ENCODE measurements around the gene MATK.
A peak's percentile ranks its signal among the peaks of the same experiment; 100 is the strongest.

Gene MATK

GRCh38 chr19:3788996-3789778, 3.0 kb upstream of the MATK start:
- no peak for DNase-seq

GRCh38 chr19:3785451-3785937, 687 bp downstream of the MATK start:
- DNase-seq: peak; percentile 67

DNA sequence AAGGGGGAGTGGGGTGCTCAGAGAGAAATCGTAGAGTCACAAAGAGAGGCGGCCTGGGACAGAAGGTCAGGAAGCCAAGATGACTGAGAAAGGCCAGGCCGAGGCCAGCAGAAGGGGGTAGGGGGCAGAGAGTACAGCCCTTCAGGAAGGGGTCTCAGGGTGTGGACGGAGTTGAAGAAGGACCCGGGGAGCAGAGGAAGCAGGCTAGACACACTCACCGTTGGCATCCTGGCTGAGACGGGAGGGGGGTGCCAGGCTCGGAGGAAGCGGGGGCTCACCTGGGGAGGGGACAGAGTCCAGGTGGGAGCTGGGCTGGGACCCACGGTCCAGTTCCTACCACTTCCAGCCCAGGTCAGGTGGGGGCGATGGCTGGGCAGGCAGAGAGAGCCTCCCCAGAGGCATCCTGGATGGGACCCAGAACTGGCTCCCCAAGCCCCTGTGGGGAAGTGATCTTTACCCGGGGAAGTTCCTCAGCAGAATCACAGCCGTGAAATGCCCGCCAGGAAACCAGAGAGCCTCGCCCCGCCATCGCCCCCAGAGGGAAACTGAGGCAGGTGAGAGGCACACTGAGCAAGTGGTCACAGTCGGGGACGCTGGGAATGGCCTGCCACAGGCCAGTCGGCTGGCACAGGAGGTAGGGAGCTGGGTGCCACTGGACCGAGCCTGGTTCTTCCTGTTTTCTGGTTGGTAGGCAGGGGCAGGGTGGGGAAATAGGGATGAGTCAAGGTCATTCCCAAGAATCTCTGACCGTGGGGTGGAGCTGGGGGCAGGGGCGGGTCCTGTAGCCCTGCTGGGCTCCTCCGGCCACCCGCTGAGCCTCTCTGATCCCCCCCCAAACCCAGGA, 1.4 kb downstream of the MATK start:
- no peak for DNase-seq

- DNase-seq: peak; percentile 71
These were observed 2.3 kb downstream of the MATK start for GRCh38 chr19:3783660-3784584.

- no peak for DNase-seq
These were observed 3.3 kb downstream of the MATK start for GRCh38 chr19:3782903-3783302.

DNA sequence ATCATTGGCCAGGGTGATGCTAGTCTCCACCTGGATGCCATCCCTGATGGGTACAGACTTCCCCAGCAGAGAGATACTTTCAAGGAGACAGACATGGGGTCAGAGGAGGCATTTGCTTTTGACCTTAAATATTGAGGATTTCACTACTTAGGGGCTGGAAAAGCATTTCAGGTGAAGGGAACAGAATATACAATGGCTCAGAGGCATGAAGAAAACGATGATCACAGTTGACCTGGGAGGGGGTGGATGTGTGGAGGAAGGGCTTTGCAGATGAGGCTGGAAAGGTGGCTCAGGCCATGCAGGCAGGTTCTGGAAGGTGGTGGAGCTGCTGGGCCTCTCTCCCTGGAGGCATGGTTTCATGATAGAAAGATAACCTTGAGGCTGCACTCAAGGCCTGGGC, 3.9 kb downstream of the MATK start:
- DNase-seq: no peak

DNA sequence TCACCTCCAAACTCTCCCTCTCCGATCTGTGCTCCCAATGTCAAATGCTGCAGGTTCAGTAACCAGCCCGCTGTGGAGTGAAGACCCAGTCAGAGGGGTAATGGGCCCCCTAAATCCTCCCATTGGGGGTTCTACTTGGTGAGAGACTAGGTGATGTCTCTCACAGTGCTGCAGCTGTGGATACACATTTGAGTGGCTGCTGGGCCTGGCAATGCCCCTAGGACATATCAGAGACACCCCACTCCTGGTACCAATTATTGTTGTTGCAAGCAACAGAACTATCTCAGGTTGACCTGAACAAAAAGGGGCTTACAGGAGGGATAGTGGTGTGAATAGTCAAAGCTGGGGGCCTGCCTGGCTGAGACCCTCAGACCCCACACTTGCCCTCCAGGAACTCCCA, 4.6 kb downstream of the MATK start:
- no peak for DNase-seq

DNA sequence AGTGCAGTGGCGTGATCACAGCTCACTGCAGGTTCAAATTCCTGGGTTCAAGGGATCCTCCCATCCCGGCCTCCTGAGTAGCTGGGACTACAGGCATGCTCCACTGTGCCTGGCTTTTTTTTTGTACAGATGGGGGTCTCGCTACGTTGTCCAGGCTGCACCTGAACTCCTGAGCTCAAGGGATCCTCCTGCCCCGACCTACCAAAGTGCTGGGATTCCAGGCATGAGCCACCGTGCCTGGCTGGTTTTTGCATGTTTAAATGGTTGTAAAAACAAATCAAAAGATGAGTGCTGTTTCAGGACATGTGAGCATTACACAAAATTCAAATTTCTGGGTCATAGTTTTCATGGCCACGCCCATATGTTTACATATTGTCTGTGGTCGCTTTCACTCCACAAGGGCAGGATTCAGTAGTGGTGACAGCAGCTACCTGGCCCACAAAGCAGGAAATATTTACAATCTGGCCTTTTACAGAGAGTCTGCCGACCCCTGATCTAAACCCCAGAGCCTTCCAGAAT, 5.3 kb downstream of the MATK start:
- DNase-seq: no peak

- DNase-seq: no peak
These were observed 7.1 kb downstream of the MATK start for GRCh38 chr19:3778899-3779723.

- DNase-seq: no peak
These were observed 7.9 kb downstream of the MATK start for GRCh38 chr19:3778104-3778867.

DNA sequence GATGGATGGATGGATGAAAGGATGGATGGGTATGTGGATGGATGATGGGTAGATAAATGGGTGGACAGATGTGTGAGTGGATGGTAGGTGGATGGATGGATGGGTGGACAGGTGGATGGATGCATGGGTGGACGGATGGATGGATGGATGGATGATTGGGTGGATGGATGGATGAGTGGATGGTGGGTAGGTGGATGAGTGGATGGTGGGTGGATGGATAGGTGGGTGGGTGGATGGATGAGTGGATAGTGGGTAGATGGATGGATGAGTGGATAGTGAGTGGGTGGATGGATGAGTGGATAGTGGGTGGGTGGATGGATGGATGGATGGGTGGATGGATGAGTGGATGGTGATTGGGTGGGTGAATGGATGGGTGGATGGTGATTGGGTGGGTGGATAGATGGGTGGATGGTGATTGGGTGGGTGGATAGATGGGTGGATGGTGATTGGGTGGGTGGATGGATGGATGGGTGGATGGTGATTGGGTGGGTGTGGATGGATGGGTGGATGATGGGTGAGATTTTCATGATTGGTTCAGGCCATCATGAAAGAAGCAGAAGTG, 9.6 kb downstream of the MATK start:
- DNase-seq: no peak

DNA sequence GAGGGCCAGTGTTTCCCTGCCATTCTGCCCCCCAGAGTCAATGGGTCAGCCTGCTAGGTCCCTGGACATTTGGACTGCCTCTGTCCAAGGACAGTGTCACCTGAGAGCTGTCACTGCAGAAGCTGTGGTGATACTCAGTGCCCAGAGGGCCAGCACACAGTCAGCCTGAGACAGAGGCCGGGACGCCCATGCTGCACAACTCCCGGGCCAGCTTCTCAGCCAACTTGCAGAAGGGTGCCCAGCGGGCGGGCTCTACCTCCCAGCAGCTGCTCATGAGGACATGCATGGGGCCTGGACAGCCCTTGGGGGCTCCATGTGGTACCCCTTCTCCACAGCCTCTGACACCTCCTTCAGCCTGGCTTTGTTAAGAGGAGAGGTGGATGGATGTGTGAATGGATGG, 10.3 kb downstream of the MATK start:
- DNase-seq: no peak

- DNase-seq: no peak
These were observed 10.8 kb downstream of the MATK start for GRCh38 chr19:3775374-3775711.

DNA sequence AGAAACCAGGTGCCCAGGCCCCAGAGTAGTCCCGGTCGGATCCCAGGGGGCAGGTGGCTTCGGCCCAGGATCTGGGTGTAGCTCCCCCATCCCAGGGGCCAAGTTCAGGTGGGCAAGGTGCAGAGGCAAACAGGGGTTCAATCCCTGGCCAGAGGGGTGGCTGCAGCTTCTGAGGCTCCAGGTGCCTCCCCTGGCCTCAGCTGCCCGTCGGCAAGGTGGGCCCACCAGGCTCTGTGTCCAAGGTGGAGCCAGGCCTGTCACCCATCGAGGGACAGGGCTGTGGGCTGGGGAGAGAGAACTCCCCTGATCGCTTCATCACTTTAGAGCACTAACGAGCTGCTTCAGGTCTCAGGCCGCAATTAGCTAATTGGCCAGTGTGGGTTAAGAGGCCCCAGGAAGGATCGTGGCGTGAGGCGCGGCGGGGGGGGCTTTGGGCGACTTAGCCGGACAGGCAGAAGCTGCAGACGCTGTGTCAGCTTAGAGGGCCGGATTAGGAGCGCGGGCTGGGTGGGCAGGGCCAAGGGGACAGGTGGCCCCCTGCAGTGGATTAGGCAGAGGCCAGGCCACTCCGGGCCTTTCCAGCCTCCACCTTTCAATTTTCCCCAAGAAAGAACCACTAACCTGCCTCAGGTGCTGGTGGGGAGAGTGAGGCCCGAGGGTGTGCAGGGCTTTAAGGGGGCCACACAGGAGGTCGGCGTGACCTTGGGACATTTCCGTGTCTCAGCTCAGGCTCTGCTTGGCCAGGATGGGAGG, 11.4 kb downstream of the MATK start:
- DNase-seq: no peak

DNA sequence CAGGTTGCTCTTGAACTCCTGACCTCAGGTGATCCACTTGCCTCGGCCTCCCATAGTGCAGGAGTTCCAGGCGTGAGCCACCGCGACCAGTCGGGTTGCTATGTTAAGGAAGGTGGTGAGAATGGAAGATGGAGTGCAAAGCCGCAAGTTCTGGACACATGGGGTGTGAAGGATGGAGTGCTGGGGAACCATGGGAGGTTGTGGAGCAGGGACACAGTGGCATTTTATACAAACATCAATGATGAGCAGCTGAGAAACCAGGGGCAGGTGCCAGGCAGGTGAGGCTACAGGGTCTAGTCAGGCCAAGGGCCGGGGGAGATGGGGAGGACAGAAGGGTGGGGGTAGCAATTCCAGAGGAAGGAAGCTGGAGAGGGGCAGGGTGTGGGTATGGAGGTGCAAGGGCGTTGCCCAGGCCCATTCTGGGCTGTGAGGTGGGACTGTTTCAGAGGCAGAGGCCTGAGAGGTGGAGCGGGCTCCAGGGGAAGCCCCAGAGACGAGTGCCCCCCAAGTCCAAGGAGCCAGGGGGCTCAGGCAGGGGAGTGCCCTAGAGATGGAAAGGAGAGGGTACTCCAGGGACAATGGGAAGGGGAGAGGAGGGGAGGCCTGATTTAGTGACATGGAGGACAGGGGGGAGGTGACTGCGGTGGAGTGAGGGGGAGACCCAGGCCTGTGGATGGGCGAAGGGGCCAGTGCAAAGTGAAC, 12.2 kb downstream of the MATK start:
- DNase-seq: no peak

- no peak for DNase-seq
These were observed 14.2 kb downstream of the MATK start, which contains the start of gene RAX2 for GRCh38 chr19:3771906-3772455. RAX2 (minus strand) TSS chr19:3772228; CDS start chr19:3771742, 486 bp downstream.

- no peak for DNase-seq
These were observed 14.9 kb downstream of the MATK start for GRCh38 chr19:3771000-3771905.

Data from activated CD8-positive, alpha-beta memory T cell treated with anti-CD3 and anti-CD28 coated beads, Interleukin-2, amount 50 U/mL, for 48 hours (primary cell).